Heart left ventricle (tissue), 16 donors: ENCODE data around the gene FLYWCH1. TPM values are rescaled to one million over a fixed set of nuclear protein-coding genes. Genes with fewer than 3 reads are reported as not detected.

Experiments
- ATAC-seq, 4 donors: fragments of 200-7000 bp; cut with Tn5 transposase; one replicate each; pipeline ENCODE4 v1.9.1; 2020 to 2022; ENCODE audit warnings: moderate library complexity in 4 of 4, mild to moderate bottlenecking in 3 of 4, moderate number of reproducible peaks in 1 of 4
- DNase-seq, 5 donors: peaks; one replicate each; pipeline ENCODE4 v3.0.0-alpha.2; 2020
- H3K27ac ChIP-seq, 12 donors: fragments of 200-600 bp; sonication (generic) in 4 of 12; one replicate each; pipeline versions ENCODE4 v1.5.0 to v1.8.0; 2016 to 2022; ENCODE audit warnings: mild to moderate bottlenecking in 2 of 12
- H3K27me3 ChIP-seq, 9 donors: fragments of 200-600 bp; sonication (generic) in 2 of 9; one replicate each; pipeline versions ENCODE4 v1.5.1 to v1.8.0; 2016 to 2022; ENCODE audit warnings: mild to moderate bottlenecking in 3 of 9
- H3K36me3 ChIP-seq, 9 donors: fragments of 200-600 bp; sonication (generic) in 2 of 9; one replicate each; pipeline versions ENCODE4 v1.5.0 to v1.8.0; 2018 to 2022; ENCODE audit warnings: mild to moderate bottlenecking in 2 of 9
- H3K4me1 ChIP-seq, 12 donors: fragments of 200-600 bp; sonication (generic) in 4 of 12; one replicate each; pipeline versions ENCODE4 v1.5.0 to v1.8.0; 2016 to 2022; ENCODE audit warnings: mild to moderate bottlenecking in 3 of 12
- H3K4me3 ChIP-seq, 12 donors: fragments of 200-600 bp; sonication (generic) in 4 of 12; one replicate each; pipeline versions ENCODE4 v1.5.0 to v1.8.0; 2017 to 2022; ENCODE audit warnings: mild to moderate bottlenecking in 9 of 12, moderate library complexity in 4 of 12
- H3K9me3 ChIP-seq, 12 donors: fragments of 200-600 bp; sonication (generic) in 4 of 12; one replicate each; pipeline versions ENCODE4 v1.5.0 to v1.8.0; 2016 to 2022; ENCODE audit warnings: mild to moderate bottlenecking in 1 of 12
- CTCF ChIP-seq, 12 donors: fragments of 200-600 bp; sonication (generic) in 4 of 12; IDR thresholded peaks; one replicate each; pipeline versions ENCODE4 v1.5.0 to v1.8.0; 2018 to 2022; ENCODE audit warnings: antibody characterized with exemption in 12 of 12, mild to moderate bottlenecking in 5 of 12
- POLR2A ChIP-seq, 2 donors: fragments of 450-650 bp; IDR thresholded peaks; one replicate each; pipeline ENCODE4 v1.6.1; 2017; ENCODE audit warnings: antibody characterized with exemption in 2 of 2, mild to moderate bottlenecking in 2 of 2, moderate library complexity in 2 of 2
- WGBS, 4 donors: extraction: QIAGEN DNeasy Blood & Tissue Kit in 2 of 4; methylation state at CpG; one replicate each; pipeline versions ENCODE4 v1.1.5 to v1.1.7; 2013 to 2018; 5-methylcytosine and 5-hydroxymethylcytosine counted together
- intact Hi-C, 10 donors: fragments of 100-400 bp; cut with DNase I; formaldehyde crosslinking; loops; one replicate each; pipeline versions ENCODE4 v1.11.1 to v1.14.2; 2022
- polyA plus RNA-seq, 2 donors: library from polyadenylated mRNA; stranded (reverse); fragments of 200-250 nt; gene quantifications; one replicate each; pipeline ENCODE4 v1.2.3, GENCODE V29; 2013
- total RNA-seq, 9 donors: library from RNA; depleted of rRNA in 2 of 9; stranded (reverse); fragments of >200 nt in 2 of 9; fragmentation: NEBNext Ultra II Directional in 3 of 9; extraction: Animal tissue kit (Norgen Biotek cat#: 25700) in 3 of 9; gene quantifications; one replicate each; pipeline versions ENCODE4 v1.1.0 to v1.2.4, GENCODE V29; 2016 to 2023
- donor health status: ischemic (EF 13 %, LVEDD 7.1; RV severe dilation, severe dysfunction).
- donor health status: healthy with polysubstance abuse.
- donor health status: DM: no; HTN: yes; CAD: no.
- donor health status: DM: no; HTN: no; CAD: no.
- donor health status: ischemic (EF 25% LVEDD 6.9; RV normal size, moderate dysfunction).
- donor health status: ischemic (EF 25% LVEDD 5.7; RV mildly dilated, moderate dysfunction).
- donor health status: healthy.
- donor health status: DM: yes; HTN: yes; CAD: no.
- donor health status: ischemic (EF 35%, LVEDD 5.7; RV mildly dilated, moderate dysfunction).
- donor health status: nonischemic (EF 11% LVEDD 7.7; RV severe dilation, severe dysfunction).
- donor health status: DM: yes; HTN: yes; CAD: no.
- donor health status: PGD.
- donor health status: ischemic (EF 29% LVEDD 5.4; RV normal size, mild dysfunction).
- donor health status: nonischemic (EF 23%, LVEDD 6.1; RV moderate dilation, normal function).

FLYWCH1 gene
- total and polyA plus RNA-seq, 11 donors: 26.3 to 48.4 (median 34.1) TPM

- TF ChIP-seq CTCF (IDR thresholded peaks at IDR 0.05) (no peak), POLR2A (IDR thresholded peaks at IDR 0.05) (no peak)
- ATAC-seq (no peak), DNase-seq (no peak)
- Histone ChIP-seq H3K4me3 (no peak overlapping the region), H3K4me1 (peaks cover 0 to 32% (median 15%) of the 10 kb centered on the region in 12 donors), H3K36me3 (no peaks in the 10 kb centered on the region), H3K9me3 (no peaks in the 10 kb centered on the region), H3K27me3 (peaks cover 0 to 17% (median 3%) of the 10 kb centered on the region in 9 donors), H3K27ac (no peak overlapping the region)
- WGBS, 4 donors: 55 to 67% (median 61%) methylated on average over 2 to 8 of the region's 8 CpGs
- intact Hi-C loops: no loop called here
Measured at GRCh38 chr16:2987833-2988232, 76.1 kb downstream of the FLYWCH1 start.

GRCh38 chr16:2988590-2989099, 76.9 kb downstream of the FLYWCH1 start:
- intact Hi-C loops: no loop called here

GRCh38 chr16:2990891-2991290, 79.2 kb downstream of the FLYWCH1 start:
- no peak for DNase-seq

More at GRCh38 chr16:2988590-2989099, 76.9 kb downstream of the FLYWCH1 start:
- no peak overlapping the region for H3K27ac ChIP-seq
- ATAC-seq (no peak), DNase-seq (no peak)
- H3K36me3 ChIP-seq: no peaks in the 10 kb centered on the region
- H3K4me1 ChIP-seq: peaks cover 0 to 27% (median 15%) of the 10 kb centered on the region in 12 donors
- H3K9me3 ChIP-seq: no peaks in the 10 kb centered on the region
- 66 to 69% (median 68%) methylated on average over 7 to 8 of the region's 8 CpGs for WGBS, 4 donors
- peaks cover 0 to 17% (median 3%) of the 10 kb centered on the region in 9 donors for H3K27me3 ChIP-seq
- no peak overlapping the region for H3K4me3 ChIP-seq
- TF ChIP-seq POLR2A (IDR thresholded peaks at IDR 0.05) (no peak), CTCF (IDR thresholded peaks at IDR 0.05) (no peak)

More at GRCh38 chr16:2990891-2991290, 79.2 kb downstream of the FLYWCH1 start:
- ATAC-seq: no peak
- WGBS, 4 donors: 64 to 81% (median 77%) methylated on average over 8 to 10 of the region's 10 CpGs
- H3K4me1 ChIP-seq: peaks cover 0 to 6% (median 2%) of the 10 kb centered on the region in 12 donors
- H3K27ac ChIP-seq: no peak overlapping the region
- no peaks in the 10 kb centered on the region for H3K36me3 ChIP-seq
- H3K4me3 ChIP-seq: no peak overlapping the region
- H3K9me3 ChIP-seq: no peaks in the 10 kb centered on the region
- H3K27me3 ChIP-seq: peaks cover 0 to 17% (median 3%) of the 10 kb centered on the region in 9 donors
- intact Hi-C loops: no loop called here
- TF ChIP-seq POLR2A (IDR thresholded peaks at IDR 0.05) (no peak), CTCF (IDR thresholded peaks at IDR 0.05) (no peak)
